ENCODE measurements around the gene OBSCN.

The OBSCN gene

DNA sequence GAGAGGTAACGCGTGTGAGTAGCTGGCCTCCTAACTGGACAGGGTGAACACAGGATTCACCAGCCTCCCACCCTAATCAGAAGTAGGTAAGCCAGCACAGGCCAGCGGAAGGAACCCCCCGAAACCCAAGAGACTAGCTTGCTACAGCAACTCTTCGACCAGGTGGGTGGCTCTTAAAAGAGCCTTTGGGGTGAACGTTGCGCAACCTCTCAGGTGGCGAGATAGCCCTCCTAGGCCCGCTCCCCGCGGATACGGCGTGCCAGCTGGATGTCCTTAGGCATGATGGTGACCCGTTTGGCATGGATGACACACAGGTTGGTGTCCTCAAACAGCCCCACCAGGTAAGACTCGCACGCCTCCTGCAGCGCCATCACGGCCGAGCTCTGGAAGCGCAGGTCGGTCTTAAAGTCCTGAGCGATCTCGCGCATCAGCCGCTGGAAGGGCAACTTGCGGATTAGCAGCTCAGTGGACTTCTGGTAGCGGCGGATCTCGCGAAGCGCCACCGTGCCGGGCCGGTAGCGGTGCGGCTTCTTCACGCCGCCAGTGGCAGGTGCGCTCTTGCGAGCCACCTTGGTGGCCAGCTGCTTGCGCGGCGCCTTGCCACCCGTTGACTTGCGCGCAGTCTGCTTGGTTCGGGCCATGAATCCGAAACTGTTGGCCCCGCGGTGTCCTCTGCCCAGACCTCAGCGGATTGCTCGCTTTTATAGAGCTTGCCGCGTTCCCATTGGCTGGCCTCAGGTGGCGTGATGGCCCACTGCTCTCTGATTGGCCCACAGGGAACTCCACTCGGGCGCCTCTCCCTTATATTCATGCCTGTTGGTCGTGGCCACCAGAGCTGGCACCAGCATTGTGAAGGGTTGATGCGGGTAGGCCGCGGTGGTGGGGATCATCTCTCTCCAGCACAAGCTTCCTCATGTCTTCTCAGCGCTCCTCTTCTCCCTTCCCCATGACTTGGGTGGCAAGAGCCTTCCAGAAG is 217.1 kb downstream of the OBSCN start:
- DNase-seq, result no peak

DNA sequence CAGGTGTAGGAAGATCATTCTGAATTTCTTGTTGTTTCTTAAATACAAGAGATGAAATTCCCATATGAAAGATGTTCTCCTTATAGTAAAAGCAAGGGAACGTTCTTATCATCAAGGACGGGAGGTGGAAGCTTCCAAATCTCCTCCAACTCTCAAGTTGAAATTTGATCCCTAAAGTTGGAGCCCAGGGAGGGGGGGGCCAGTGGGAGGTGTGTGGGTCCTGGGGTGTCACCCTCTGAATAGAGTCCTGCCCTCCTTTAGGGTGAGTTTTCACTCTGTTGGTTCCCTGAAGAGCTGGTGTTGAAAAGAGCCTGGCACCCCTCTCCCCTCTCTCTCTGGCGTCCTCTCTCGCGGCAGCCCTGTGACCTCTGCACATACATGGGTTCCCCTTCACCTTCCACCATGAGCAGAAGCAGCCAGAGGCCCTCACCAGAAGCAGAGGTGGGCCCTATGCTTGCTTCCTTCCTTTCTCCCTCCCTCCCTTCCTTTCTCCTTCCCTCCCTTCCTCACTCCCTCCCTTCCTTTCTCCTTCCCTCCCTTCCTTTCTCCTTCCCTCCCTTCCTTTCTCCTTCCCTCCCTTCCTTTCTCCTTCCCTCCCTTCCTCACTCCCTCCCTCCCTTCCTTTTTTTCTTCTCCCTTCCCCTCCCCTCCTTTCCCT is 218.8 kb downstream of the OBSCN start:
- no peak for DNase-seq

DNA sequence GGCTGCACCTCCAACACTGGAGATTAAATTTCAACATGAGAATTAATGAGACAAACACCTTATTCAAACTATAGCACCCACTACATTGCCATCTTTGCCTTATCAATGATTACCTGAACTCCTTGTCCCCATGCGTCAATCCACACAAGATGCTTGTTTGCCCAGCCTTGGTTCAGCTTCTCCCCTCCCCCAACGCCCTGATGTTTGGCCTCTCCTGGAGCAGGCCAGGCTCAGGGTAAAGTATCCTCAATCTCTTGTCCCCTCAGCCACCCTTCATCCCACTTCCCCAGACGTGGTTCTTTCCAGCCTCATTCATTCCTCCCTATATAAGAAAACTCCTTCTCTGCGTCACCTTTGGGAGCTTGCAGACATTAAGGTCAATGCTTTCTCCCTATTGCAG is 220.6 kb downstream of the OBSCN start:
- DNase-seq, result no peak
